ENCODE data around the gene MLLT1. TPM values are rescaled to one million over a fixed set of nuclear protein-coding genes. Genes with fewer than 3 reads are reported as not detected.

The MLLT1 gene
- total RNA-seq, 1 experiment from 2014 or later: 80.1 TPM

GRCh38 chr19:6258812-6259311 is 20.9 kb downstream of the MLLT1 start:
- no peak overlapping the region for H3K4me3 ChIP-seq (ENCODE audit: low read depth, low read length, poor library complexity, severe bottlenecking)
- ChIA-PET POLR2A (ENCODE audit: low non-redundant PET) (no interaction called here), CTCF (no interaction called here)
- H3K36me3 ChIP-seq (ENCODE audit: insufficient read depth, low read length, poor library complexity, severe bottlenecking): peaks cover 29% of the 10 kb centered on the region
- TF ChIP-seq, protein P1, sequence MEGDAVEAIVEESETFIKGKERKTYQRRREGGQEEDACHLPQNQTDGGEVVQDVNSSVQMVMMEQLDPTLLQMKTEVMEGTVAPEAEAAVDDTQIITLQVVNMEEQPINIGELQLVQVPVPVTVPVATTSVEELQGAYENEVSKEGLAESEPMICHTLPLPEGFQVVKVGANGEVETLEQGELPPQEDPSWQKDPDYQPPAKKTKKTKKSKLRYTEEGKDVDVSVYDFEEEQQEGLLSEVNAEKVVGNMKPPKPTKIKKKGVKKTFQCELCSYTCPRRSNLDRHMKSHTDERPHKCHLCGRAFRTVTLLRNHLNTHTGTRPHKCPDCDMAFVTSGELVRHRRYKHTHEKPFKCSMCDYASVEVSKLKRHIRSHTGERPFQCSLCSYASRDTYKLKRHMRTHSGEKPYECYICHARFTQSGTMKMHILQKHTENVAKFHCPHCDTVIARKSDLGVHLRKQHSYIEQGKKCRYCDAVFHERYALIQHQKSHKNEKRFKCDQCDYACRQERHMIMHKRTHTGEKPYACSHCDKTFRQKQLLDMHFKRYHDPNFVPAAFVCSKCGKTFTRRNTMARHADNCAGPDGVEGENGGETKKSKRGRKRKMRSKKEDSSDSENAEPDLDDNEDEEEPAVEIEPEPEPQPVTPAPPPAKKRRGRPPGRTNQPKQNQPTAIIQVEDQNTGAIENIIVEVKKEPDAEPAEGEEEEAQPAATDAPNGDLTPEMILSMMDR (conservative IDR thresholded peaks at IDR 0.05; ENCODE audit: low read depth, low read length): no peak
- no peak for TF ChIP-seq EZH2 (IDR thresholded peaks at IDR 0.05; ENCODE audit: borderline replicate concordance, low read depth, low read length, poor library complexity, severe bottlenecking)
- H3K27ac ChIP-seq (ENCODE audit: low read depth, low read length, poor library complexity, severe bottlenecking): no peak overlapping the region
- DNase-seq (ENCODE audit: low spot score): no peak
- H3K4me1 ChIP-seq (ENCODE audit: insufficient read depth, low read length, poor library complexity, severe bottlenecking): peaks cover 5% of the 10 kb centered on the region
- H3K9me3 ChIP-seq (ENCODE audit: low read depth, low read length, poor library complexity, severe bottlenecking): no peaks in the 10 kb centered on the region
- no peaks in the 10 kb centered on the region for H3K27me3 ChIP-seq (replicated peaks; ENCODE audit: insufficient read depth, low read depth, low read length, poor library complexity)
- no TSS peak for BruUV-seq (replicated peaks)
- intact Hi-C loops (cut with micrococcal nuclease; ENCODE audit: unreplicated experiment): no loop called here

- H3K4me3 ChIP-seq (ENCODE audit: low read depth, low read length, poor library complexity, severe bottlenecking): no peak overlapping the region
- no TSS peak for BruUV-seq (replicated peaks)
- intact Hi-C loops (cut with micrococcal nuclease; ENCODE audit: unreplicated experiment): no loop called here
- H3K27me3 ChIP-seq (replicated peaks; ENCODE audit: insufficient read depth, low read depth, low read length, poor library complexity): no peaks in the 10 kb centered on the region
- no peak overlapping the region for H3K27ac ChIP-seq (ENCODE audit: low read depth, low read length, poor library complexity, severe bottlenecking)
- no peaks in the 10 kb centered on the region for H3K9me3 ChIP-seq (ENCODE audit: low read depth, low read length, poor library complexity, severe bottlenecking)
- no peak for DNase-seq (ENCODE audit: low spot score)
- TF ChIP-seq EZH2 (IDR thresholded peaks at IDR 0.05; ENCODE audit: borderline replicate concordance, low read depth, low read length, poor library complexity, severe bottlenecking): no peak
- TF ChIP-seq, protein P1 (conservative IDR thresholded peaks at IDR 0.05; ENCODE audit: low read depth, low read length): no peak
- ChIA-PET POLR2A (ENCODE audit: low non-redundant PET) (no interaction called here), CTCF (no interaction called here)
- peaks cover 4% of the 10 kb centered on the region for H3K36me3 ChIP-seq (ENCODE audit: insufficient read depth, low read length, poor library complexity, severe bottlenecking)
- H3K4me1 ChIP-seq (ENCODE audit: insufficient read depth, low read length, poor library complexity, severe bottlenecking): peaks cover 12% of the 10 kb centered on the region
These were observed 25.6 kb downstream of the MLLT1 start for GRCh38 chr19:6253954-6254733.

GRCh38 chr19:6252066-6252465 is 27.7 kb downstream of the MLLT1 start:
- H3K36me3 ChIP-seq (ENCODE audit: insufficient read depth, low read length, poor library complexity, severe bottlenecking): peaks cover 4% of the 10 kb centered on the region
- no peaks in the 10 kb centered on the region for H3K9me3 ChIP-seq (ENCODE audit: low read depth, low read length, poor library complexity, severe bottlenecking)
- no peak overlapping the region for H3K27ac ChIP-seq (ENCODE audit: low read depth, low read length, poor library complexity, severe bottlenecking)
- no peak overlapping the region for H3K4me3 ChIP-seq (ENCODE audit: low read depth, low read length, poor library complexity, severe bottlenecking)
- TF ChIP-seq, protein P1 (conservative IDR thresholded peaks at IDR 0.05; ENCODE audit: low read depth, low read length): no peak
- no peaks in the 10 kb centered on the region for H3K27me3 ChIP-seq (replicated peaks; ENCODE audit: insufficient read depth, low read depth, low read length, poor library complexity)
- H3K4me1 ChIP-seq (ENCODE audit: insufficient read depth, low read length, poor library complexity, severe bottlenecking): peaks cover 12% of the 10 kb centered on the region
- no peak for DNase-seq (ENCODE audit: low spot score)
- BruUV-seq (replicated peaks): no TSS peak
- ChIA-PET POLR2A (ENCODE audit: low non-redundant PET) (no interaction called here), CTCF (no interaction called here)
- intact Hi-C loops (cut with micrococcal nuclease; ENCODE audit: unreplicated experiment): no loop called here
